Measurements from ENCODE around the gene CDAN1. TPM values are rescaled to one million over a fixed set of nuclear protein-coding genes. Genes with fewer than 3 reads are reported as not detected.

Gene CDAN1
- total and polyA plus RNA-seq, 2 of the 4 experiments (the other 2 are of a cell fraction): 4.7 to 5.6 TPM

DNA sequence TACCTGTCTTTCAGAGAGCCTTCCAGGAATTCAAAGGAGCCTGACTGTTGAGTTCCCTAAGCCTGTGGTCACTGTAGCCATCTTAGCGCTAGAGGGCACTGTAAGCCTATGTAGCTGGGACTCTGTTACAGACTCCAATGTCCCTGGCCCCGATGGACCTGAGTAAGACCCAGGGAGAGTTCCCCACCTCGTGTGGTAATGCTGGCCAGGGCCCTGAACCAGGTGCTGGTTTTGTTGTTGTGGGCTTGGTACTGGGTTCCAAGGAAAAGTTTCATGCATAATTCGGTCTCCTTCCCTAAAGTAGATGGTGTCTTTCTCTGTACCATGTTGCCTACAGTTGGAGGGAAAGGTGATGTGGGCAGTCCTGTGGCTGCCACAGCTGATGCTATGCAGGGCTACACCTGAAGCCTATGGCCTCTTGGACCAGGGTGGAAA, 32.4 kb downstream of the CDAN1 start:
- peak overlapping the region in 1 of 2 experiments; percentile 36; a peak in 1 of 4 replicates for H4K8ac ChIP-seq (ENCODE audit: low read depth in 2 of 2, low read length in 2 of 2)

More for the DNA sequence above, 32.4 kb downstream of the CDAN1 start:
- TF ChIP-seq RAD21 (IDR thresholded peaks at IDR 0.05; ENCODE audit: low read length): peak; percentile 94
- TF ChIP-seq SMC3 (IDR thresholded peaks at IDR 0.05; ENCODE audit: low read depth, low read length): peak; percentile 85
- no peak for TF ChIP-seq FOS (IDR thresholded peaks at IDR 0.05; ENCODE audit: low read depth, low read length)
- TF ChIP-seq CEBPB (IDR thresholded peaks at IDR 0.05; ENCODE audit: low read depth, low read length): no peak
- no peak for TF ChIP-seq MAFK (IDR thresholded peaks at IDR 0.05; ENCODE audit: low read depth, low read length)
- no peak for TF ChIP-seq MXI1 (IDR thresholded peaks at IDR 0.05; ENCODE audit: borderline replicate concordance, low read depth, low read length)
- TF ChIP-seq RCOR1 (IDR thresholded peaks at IDR 0.05; ENCODE audit: insufficient replicate concordance, low read length): no peak
- TF ChIP-seq NFE2L2 (IDR thresholded peaks at IDR 0.05; ENCODE audit: low read depth, low read length): no peak
- TF ChIP-seq, protein P1, sequence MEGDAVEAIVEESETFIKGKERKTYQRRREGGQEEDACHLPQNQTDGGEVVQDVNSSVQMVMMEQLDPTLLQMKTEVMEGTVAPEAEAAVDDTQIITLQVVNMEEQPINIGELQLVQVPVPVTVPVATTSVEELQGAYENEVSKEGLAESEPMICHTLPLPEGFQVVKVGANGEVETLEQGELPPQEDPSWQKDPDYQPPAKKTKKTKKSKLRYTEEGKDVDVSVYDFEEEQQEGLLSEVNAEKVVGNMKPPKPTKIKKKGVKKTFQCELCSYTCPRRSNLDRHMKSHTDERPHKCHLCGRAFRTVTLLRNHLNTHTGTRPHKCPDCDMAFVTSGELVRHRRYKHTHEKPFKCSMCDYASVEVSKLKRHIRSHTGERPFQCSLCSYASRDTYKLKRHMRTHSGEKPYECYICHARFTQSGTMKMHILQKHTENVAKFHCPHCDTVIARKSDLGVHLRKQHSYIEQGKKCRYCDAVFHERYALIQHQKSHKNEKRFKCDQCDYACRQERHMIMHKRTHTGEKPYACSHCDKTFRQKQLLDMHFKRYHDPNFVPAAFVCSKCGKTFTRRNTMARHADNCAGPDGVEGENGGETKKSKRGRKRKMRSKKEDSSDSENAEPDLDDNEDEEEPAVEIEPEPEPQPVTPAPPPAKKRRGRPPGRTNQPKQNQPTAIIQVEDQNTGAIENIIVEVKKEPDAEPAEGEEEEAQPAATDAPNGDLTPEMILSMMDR (conservative IDR thresholded peaks at IDR 0.05; ENCODE audit: low read depth, low read length): peak; percentile 86
- TF ChIP-seq MAZ (IDR thresholded peaks at IDR 0.05; ENCODE audit: borderline replicate concordance, low read depth, low read length): no peak
- no peak for TF ChIP-seq BHLHE40 (IDR thresholded peaks at IDR 0.05; ENCODE audit: low read depth, low read length)
- no peak for TF ChIP-seq CHD1 (IDR thresholded peaks at IDR 0.05; ENCODE audit: low read depth, low read length)
- Histone ChIP-seq H3K79me1 (ENCODE audit: low read depth in 1 of 2, low read length in 2 of 2) (peaks cover 0 to 8% of the 10 kb centered on the region in 2 experiments; a peak in 2 of 4 replicates), H3K4me3 (ENCODE audit: insufficient read depth, low read depth, low read length) (no peak overlapping the region), H3K9me3 (ENCODE audit: control insufficient read depth, insufficient read depth, low read length) (no peaks in the 10 kb centered on the region), H2BK15ac (ENCODE audit: low read depth, low read length) (no peak overlapping the region), H2BK120ac (ENCODE audit: low read depth, low read length) (no peak overlapping the region), H3K9me1 (ENCODE audit: insufficient read depth, low read length) (no peaks in the 10 kb centered on the region; the same call in 1 of the 2 replicates), H4K20me1 (ENCODE audit: insufficient read depth, low read length) (no peaks in the 10 kb centered on the region), H2BK20ac (ENCODE audit: low read depth, low read length) (no peak overlapping the region), H3K56ac (ENCODE audit: extremely low read depth, insufficient read depth, low read length) (no peak overlapping the region), H3K4me1 (ENCODE audit: control insufficient read depth, insufficient read depth, low read length) (no peaks in the 10 kb centered on the region), H3K27me3 (ENCODE audit: control insufficient read depth, insufficient read depth, low read length) (no peaks in the 10 kb centered on the region), H3K4me2 (ENCODE audit: low read depth, low read length) (no peak overlapping the region), H3K18ac (ENCODE audit: low read depth, low read length) (no peak overlapping the region), H3K36me3 (ENCODE audit: control insufficient read depth, insufficient read depth, low read length) (no peaks in the 10 kb centered on the region), H2AFZ (replicated peaks; ENCODE audit: low read length, poor library complexity) (peak overlapping the region; percentile 33), H4K5ac (ENCODE audit: low read depth, low read length) (no peak overlapping the region), H3K27ac (ENCODE audit: insufficient read depth, low read length) (no peak overlapping the region), H2AK9ac (replicated peaks; ENCODE audit: low read depth, low read length, poor library complexity) (no peak overlapping the region), H3K4ac (ENCODE audit: low read depth, low read length) (no peak overlapping the region), H2AK5ac (ENCODE audit: low read depth, low read length) (no peak overlapping the region; the same call in 1 of the 2 replicates), H2BK5ac (ENCODE audit: low read depth, low read length, poor library complexity, severe bottlenecking) (no peak overlapping the region), H3K14ac (replicated peaks; ENCODE audit: low read depth, low read length) (no peak overlapping the region), H3K23ac (ENCODE audit: low read depth, low read length) (no peak overlapping the region), H4K91ac (ENCODE audit: insufficient read depth, low read depth, low read length) (no peak overlapping the region), H3K9ac (ENCODE audit: low read depth, low read length) (no peak overlapping the region)
- dilution Hi-C loops (cut with HindIII; ENCODE audit: low sequenced_read_pairs, unreplicated experiment): no loop called here
- DNase-seq (peak; percentile 73), ATAC-seq (ENCODE audit: low read depth) (peak; percentile 100)
- no TSS peak for BruUV-seq (replicated peaks)
- 35% methylated on average over 4 of the region's 4 CpGs; no CpG with 5 or more reads in 1 of the 2 experiments for WGBS, 2 experiments (ENCODE audit: extremely low coverage in 2 of 2, insufficient read length in 1 of 2)
- in situ Hi-C loops (cut with MboI; ENCODE audit: low sequenced_read_pairs): no loop called here
- ChIA-PET POLR2A (ENCODE audit: unreplicated experiment) (no interaction called here), CTCF (interaction anchor here (1.5 kb wide), 1 partner anchor 222 kb away, joined by 6 read pairs; no protein-coding TSS in a partner anchor)
- intact Hi-C loops (cut with micrococcal nuclease): loop anchor here (1.0 to 10.0 kb wide), 4 partner anchors 222 to 483 kb away; partner anchors contain the start of gene CCNDBP1

Measured in IMR-90 (cell line).